ENCODE measurements around the gene FOXN3.
"Not testable (repeated sequence)": the region's sequence is repeated elsewhere in the genome, so short reads cannot be mapped to it uniquely, and the experiment has no call there.

FOXN3 gene

DNA sequence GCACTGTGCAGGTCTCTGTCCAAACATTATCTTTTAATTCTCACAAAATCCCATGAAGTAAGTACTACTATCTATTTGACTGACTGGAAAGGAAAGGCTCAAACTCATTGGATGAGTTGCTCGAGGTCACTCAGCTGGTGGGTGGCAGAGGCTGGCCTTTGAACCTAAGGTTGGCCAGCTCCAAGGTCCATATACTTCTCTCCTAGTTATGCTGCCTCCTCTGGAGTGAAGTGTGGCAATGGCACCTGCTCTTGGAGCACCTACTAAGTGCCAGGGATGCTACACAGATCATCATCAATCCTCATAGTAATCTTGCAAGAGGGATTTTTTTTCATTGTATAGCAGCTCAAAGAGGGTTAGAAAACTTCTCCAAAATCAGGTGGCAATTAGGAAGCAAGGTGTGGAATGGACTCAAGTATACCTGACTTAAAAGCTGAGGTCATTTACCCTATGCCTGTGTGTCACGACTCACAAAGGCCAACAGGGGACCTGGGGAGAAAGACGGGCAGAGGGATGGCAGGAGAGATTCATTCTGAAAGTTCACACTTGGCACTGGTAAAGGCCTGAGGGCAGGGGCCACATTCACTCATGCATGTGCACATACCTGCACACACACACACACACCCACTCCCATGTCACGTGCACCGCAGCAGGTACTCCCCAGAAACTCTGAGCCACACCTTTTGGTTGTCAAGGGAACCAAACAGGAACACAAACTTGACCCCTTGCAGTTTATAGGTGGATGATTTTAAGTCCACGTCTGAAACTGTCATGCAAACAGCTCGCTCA lies 146.4 kb downstream of the FOXN3 start:
- FAIRE-seq, result no peak

DNA sequence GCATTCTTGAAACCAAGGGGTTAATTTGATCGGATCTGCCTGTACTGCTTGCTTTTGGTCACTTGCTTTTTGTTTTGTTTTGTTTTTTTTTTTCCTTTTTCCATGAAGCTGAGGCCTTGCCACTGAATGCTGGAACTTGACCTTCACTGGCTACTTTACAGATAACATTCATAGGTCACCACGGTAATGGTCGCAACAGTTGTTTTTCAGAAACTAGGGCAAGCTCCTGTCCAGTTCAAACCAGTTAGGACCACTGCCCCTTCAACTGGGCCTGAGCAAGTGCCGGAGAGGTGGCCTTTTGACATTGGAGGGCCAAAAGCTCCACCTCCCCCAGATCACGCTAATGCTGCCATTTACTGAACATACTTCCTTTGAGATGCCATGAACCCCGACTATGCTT lies 147.6 kb downstream of the FOXN3 start:
- no peak for FAIRE-seq

DNA sequence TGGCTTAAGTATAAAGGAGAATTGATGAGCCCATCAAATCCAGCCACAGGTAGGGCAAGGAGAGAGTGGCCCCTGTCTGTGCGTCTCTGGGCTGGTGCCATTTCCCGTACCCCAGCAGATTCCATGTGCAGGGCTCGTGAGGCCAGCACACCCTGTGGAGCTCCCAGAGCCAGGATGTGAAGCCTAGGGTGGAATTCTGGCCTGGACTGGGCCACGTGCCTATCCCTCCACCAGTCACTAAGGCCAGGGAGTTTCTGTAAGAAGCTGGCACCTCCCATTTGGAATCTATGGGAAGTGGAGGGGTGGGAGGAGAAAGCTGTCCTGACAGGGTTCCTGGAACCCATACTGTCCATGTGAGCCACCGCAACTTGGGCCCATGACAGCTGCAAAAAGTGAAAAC lies 148.5 kb downstream of the FOXN3 start:
- FAIRE-seq, result no peak

DNA sequence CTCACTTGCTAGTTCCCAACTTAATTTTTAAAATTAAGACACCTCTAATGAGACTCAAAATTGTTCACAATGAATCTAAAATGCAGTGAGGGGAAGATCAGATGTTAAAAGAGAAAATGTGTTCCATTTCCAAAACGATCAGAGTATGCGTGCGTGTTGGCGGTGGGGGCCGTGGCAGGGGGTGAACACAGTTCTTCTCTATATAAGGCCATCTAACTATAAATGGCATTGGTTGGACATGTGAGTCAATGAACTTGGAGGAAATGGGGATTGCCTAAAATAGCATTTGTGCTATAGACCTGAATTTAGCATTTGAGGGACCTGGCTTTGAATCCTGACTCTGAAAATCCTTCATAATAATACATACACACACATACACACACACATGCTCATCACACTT lies 149.4 kb downstream of the FOXN3 start:
- no peak for FAIRE-seq

DNA sequence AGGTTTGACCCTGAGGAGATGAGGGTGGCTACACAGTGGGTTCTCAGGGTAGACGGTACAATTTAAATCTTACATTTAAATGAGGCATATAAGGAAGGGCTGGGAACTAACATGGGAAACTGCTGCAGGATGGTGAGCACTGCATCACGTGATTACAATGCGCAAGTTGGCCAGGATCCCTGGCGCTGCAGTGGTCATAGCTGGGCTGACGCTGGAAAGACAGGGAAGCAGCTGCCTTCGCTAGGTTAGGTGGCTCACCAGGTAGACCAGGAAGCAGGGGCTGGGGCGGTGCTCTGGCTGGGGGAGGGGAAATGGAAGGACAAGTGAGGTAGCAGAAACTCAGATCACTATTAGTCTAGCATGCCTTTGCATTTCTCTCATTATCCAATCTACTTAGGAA lies 149.9 kb downstream of the FOXN3 start:
- FAIRE-seq, result no peak

DNA sequence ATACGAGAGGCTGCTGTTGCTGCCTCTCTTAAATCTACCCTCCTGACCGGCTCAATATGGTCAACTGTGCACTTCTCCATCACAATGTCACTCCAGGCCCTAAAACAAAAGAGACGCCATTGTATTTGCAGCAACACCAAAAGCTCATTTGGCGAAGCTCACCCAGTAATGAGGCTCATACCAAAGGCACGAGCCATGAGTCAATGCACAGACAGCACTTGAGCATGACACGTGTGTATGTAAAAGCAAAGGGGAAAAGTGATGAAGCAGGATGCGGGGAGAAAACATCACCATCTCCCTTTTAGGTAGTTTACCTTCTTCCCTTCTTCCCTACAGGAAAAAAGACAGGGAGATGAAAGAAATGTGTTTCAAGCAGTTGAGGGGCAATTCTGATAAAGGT lies 150.3 kb downstream of the FOXN3 start:
- FAIRE-seq, result no peak

DNA sequence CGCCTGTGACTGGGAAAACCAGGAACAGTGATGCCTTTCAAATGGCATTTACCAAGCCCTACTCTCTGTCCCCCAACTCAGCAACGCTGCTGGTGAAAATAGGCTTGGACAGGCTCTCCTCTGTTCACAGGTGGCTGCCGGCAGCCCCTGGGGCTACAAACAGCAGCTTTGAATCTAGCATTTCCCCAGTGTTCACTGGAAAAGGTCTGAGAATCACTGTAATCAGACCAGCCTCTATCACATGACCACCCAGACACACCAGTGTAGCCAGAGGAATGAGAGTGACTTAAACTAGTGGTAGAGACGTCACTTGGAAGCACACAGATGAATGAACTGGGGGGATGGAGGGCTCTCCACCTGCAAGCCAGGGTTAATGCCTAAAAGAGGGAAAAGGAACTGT lies 151.8 kb downstream of the FOXN3 start:
- no peak for FAIRE-seq

DNA sequence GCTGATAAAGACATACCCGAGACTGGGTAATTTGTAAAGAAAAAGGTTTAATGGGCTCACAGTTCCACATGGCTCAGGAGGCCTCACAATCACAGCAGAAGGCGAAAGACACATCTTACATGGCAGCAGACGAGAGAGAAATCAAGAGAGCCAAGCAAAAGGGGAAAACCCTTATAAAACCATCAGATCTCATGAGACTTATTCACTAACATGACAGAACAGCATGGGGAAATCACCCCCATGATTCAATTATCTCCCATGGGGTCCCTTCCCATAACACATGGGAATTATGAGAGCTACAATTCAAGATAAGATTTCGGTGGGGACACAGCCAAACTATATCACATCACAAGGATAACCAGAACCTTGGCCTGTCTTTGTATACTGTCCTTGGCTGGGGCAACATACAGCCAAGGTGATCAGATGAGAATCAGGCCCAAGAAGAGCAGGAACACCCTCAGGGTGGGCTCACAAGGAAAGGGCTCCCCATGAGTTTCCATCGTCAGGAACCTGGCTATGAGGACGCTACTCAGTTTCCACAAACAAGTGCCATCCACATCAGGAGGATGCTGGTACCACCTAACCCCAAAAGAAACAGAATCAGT lies 152.7 kb downstream of the FOXN3 start:
- FAIRE-seq, result no peak

DNA sequence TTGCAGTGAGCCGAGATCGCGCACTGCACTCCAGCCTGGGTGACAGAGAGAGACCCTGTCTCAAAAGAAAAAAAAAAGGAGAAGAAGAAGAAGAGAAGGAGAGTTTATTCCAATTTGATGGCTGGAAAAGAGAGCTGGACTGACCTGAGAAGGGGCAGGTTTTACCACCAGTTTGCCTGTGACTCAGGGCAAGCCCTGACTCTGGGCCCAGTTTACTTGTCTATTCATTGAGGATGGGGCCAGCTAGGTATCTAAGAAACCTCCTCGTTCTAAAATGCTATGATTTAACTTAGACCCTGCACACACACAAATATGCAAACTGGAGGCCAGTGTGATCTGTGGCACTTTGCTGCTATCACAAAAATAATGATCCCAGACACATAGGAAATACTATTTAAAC lies 155.0 kb downstream of the FOXN3 start:
- no peak for FAIRE-seq

DNA sequence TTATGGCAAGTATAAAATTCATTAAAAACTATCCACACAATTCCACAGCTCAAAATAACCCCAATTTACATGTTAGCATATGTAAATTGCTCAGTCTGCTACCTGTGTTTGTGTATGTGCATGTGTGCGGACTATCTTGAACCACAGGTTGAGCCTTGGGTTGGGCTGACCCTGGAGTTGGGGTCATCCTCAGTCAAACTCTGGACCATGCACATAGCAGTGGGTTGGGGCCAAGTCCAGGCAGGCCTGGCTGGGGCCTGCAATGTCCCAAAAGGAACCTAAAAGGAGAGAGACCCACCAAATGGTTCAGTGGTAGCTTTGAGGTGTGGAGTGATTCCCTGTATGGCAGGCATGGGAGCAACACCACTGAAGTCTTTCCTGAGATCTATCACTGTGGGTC lies 156.1 kb downstream of the FOXN3 start:
- FAIRE-seq, result no peak

DNA sequence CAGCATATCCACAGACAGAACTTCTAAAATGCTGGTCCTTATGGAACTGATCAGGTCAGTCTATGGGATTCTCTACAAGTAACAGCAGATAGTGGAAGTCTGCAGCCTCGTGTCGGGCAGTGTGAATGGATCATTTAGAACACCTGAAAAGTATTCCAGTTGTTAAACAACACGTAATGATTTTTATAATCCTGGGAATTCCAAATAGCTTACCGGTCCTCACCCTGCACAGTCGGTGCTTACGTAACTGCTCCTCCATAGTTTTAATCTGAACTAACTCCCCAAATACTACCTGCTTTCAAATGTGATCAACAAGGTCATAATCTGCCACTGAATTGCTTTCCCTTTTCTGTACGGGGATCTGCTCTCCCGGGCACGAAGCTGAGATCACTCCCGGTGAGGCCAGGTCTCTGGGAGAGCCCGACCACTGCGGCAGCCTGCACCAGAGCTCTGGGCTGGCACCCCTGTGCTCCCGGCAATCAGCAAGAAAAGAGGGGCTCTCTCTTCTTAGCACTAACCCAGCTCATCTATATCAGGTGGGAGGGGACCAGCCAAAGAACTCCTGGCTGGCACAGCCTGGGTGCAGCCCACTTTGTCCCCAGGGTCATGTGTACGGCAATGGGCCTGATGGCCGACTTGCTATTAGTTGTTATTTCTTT lies 157.0 kb downstream of the FOXN3 start:
- no peak for FAIRE-seq

DNA sequence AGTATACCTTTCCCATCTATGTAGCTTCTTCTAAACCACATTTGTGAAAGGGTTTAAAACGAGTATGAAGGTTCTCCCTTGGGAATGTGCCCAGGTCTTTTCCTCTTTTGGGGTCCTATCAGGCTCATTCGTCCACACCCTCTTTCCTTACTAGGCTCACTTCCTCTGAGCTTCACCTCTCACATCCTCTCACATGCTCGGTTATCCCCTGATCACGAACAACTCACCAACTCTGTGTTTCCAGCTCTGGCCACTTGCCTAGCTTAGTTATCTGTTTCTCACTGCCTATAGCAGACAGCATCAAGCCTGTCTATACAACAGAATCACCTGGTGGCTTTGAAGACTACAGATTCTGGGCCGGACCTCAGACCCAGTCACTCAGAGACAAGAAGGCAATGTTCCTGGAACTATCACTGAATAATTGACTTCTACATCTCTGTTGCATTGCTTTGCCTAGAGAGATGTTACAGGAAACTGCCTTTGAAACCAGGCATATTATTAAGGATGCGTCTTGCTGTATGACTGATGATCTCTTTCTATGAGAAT lies 158.2 kb downstream of the FOXN3 start:
- FAIRE-seq, result no peak

DNA sequence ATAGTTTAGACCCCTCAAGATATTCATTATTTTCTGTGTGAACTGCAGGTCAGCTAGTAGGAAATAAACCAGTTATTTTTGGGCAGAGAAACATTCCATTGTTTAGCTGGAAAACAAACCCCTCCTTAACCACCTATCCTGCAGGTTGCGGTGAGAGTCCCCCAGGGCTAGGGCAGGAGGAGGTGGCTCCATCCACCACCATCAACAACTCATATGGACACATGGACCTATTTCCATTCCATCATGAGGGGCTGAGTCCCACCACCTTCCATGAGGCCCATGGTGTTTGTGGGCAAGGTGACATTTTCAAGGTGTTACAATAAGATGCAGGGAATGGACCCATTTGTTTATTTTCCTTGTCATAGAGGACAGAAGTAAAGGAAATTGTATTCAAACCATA lies 160.1 kb downstream of the FOXN3 start:
- FAIRE-seq, result no peak

DNA sequence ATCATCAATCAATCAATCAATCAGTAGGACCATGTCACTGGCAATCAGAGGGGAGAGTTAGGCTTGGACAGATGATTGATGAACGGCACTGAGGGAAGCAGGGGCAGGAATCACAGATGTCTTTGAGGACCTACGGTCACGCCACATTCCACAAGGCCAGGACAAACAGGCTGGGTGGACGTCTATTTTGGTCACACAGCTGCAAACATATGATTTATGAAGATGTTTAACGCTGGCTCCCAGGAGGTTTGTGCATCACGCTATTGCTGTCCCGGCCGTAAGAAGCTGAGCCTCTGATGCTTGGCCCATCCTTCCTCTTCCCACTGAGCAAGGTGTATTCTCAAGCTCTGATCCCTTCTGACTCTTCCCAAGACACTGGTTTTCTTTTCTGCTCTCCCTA lies 160.8 kb downstream of the FOXN3 start:
- FAIRE-seq, result no peak

DNA sequence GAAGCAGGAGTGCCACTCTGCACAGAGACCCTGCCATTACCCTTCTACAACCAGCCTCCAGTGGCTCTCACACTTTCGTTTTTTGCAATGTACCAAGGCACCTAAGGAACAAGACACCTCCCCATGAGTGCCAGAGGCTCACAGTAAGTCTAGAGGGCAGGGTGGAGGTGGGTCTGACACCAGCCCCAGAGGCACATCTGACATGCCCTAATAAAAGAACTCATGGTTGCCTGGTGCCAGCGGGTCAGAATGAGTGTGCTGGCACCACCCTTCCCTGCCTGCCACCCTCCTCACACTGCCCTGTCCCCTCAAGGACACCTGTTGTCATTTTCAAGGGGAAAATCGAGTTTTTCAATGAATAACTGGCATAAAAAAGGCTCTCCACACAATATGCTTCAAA lies 161.2 kb downstream of the FOXN3 start:
- no peak for FAIRE-seq

DNA sequence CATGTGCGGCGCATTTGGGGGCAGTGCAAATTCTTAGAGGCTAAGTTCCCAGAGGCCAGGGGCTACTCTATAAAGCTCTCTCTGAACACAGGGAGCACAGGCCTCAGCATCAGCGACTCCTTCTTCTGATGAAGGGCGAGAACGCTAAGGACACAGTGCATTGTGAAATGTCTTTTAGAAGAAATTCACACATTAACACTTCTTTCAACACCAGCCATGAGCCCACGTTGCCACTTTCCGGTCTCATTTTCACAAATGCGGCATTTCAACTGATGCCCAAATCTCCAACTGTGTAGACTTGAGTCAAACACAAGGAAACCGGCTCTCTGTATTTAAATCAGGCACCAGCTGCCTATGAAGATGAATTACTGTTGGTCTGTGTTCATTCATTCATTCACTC lies 162.0 kb downstream of the FOXN3 start:
- FAIRE-seq, result no peak

DNA sequence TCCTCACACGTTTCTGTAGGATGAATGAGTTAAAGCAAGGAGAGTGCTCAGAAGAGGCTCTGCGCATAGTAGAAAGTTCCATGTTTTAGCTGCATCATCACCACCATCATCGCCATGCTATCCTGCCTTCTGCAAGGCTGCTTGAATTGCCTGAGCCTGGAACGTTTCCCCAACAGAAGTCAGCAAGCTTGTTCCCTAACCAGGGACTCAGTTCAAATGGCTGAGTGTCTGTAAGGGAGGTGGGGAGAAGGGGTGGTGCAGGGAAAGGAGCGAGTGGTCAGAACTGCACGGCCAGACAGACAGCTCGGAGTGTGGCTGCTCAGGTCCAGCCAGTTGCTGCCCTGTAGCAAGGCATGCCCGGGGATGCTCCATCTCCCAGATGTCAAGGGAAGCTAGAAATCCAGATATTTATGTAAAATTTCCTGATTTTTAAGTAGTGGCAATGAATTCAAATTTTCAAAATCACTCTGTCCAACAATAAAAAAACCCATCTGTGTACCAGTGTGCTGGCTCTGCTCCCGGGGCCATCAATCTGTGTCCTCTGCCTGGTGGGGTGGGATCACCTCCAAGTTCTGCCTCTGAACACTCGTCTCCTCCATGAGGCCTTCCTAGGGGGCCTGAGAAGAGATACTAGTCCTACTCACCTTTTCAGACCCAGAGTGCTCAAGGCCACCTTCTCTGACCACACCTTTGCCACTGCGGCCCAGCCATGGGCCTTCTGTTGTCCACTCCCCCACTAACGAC lies 162.7 kb downstream of the FOXN3 start:
- no peak for FAIRE-seq

DNA sequence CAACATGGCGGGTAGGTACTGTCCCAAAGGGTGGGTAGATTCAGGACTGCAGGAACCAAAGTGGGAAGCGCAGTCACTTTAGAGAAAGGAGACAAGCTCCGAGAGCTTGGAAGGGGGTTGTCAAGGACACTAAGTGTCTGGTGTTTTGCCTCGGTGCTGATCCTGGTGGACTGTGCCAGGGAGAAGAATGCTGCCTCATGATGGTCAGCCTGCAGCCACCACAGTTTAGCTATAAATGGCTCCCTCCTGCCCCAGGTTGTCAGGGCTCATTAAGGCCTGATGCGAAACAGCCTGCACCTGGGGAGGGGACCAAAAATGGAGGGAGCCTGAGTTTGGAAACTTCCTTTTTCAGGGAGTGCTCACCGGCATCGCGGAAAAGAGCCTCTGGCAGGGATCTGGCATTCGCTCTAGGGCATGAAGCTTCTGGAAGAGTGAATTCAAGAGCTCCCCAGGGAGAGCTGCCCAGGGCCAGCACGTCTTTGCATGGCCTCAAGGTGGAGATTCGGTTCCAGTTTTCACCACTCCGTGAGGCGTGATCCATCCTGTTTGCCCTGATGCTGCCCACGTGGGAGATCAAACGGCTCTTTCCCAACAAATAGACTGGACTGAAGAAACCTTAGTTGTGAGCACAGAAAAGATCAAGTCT lies 164.0 kb downstream of the FOXN3 start:
- FAIRE-seq, result no peak

DNA sequence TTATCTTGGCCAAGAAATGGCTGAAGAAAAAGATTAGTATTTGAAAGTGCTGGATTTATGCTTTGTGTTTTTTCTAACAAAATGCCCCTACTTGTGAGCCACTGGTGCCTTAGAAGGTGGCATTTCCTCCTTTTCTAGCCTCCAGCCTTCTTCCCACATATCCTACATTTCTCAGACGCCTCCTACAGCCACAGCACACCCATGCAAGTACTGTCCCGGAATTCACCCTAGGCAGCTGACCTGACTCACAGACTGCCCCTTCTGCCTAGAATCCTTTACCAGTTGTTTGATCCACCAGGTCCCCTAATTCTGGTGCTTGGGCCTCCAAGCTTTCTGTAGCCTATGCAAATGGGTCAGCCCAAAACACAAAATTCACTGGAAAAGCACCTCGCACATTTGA lies 166.0 kb downstream of the FOXN3 start:
- FAIRE-seq, result no peak

DNA sequence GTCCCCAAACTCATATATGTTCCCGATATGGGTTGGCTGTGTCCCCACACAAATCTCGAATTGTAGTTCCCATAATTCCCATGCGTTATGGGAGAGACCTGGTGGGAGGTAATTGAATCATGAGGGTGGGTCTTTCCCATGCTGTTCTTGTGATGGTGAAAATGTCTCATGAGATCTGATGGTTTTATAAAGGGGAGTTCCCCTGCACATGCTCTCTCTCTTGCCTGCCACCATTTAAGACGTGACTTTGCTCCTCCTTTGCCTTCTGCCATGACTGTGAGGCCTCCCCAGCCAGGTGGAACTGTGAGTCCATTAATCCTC lies 166.4 kb downstream of the FOXN3 start:
- FAIRE-seq, result not testable (repeated sequence)

DNA sequence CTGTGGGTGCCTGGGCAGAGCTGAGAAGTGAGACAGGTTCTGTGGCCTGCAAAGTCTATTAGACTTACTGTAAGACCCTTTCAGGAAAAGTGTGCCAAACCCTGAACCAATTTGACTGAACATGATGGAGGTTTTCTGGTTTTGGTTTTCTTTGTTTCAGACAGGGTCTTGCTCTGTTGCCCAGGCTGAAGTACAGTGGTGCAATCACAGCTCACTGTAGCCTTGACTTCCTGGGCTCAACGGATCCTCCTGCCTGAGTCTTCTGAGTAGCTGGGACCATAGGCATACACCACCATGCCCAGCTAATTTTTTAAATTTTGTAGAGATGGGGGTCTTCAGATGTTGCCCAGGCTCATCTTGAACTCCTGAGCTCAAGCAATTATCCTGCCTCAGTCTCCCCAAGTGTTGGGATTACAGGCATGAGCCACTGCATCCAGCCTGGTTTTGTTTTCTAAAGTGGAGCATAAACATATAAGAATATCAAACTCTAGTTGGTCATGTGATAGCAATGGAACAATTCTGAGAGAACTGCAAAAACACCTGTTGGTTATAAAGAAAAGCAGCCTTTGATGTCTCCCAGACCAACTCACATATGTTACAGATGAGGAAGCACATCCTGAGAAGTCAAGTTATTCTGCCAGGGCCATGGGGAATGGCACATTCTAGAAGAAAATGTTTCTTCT lies 166.9 kb downstream of the FOXN3 start:
- no peak for FAIRE-seq

DNA sequence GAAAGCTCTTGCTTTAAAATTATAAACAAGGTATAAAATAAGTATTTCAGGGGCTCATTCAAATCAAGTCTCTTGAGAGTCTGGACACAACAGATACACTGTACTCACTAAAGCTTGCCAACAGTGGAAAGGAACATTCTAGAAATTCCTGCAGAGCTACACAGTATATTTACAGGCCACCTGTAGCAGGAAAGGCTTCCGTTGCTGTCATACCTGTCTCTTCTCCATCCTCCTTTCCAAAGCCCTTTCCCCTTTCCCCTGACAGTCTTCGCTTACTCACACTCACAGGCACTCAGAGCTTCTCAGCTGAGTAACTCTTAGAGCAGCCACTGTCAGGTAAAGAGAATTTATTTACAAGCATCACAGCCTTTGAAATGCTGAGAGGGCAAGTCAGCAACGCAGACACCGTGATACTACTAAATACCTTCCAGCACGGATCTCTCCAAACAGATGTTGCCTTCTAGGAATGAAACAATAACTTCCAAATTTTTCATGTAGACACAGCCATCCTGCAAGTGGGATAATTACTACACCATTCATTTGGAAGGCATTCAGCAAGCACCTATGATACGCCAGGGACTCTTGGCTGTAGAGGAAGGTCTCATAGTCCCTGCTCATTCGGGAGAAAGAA lies 167.9 kb downstream of the FOXN3 start:
- peak; percentile 27 for FAIRE-seq

Measured in islet of Langerhans (tissue), 1 donor.